K562 (cell line): ENCODE results near the gene ELMO3. TPM values are rescaled to one million over a fixed set of nuclear protein-coding genes. Genes with fewer than 3 reads are reported as not detected.

Experiments
- BHLHE40 ChIP-seq: IDR thresholded peaks from 2 replicates; pipeline ENCODE4 v1.6.1; 2011; ENCODE audit warnings: low read length, improper control_type of control experiment
- JUND ChIP-seq, 2 experiments: IDR thresholded peaks; 2 replicates in 1 of 2; 3 replicates in 1 of 2; pipeline ENCODE4 v1.6.1; 2011; ENCODE audit warnings: borderline replicate concordance in 2 of 2, low read depth in 2 of 2, low read length in 2 of 2, improper control_type of control experiment in 1 of 2, missing biosample characterization in 1 of 2, missing genetic modification characterization in 1 of 2, missing genetic modification reagents in 1 of 2
- SP1 ChIP-seq: sonication (generic); formaldehyde crosslinking; IDR thresholded peaks from 2 replicates; pipeline ENCODE4 v1.8.1; 2022; ENCODE audit warnings: mild to moderate bottlenecking, missing genetic modification reagents
- SRF ChIP-seq, 2 experiments: fragments of 250-450, 450-650 bp in 1 of 2; sonication (Bioruptor Pico) in 1 of 2; sonication (generic) in 1 of 2; formaldehyde crosslinking; IDR thresholded peaks; 2 replicates each; pipeline versions ENCODE4 v1.5.0 to v1.5.1; 2020 to 2022; ENCODE audit warnings: mild to moderate bottlenecking in 1 of 2, missing genetic modification reagents in 1 of 2
- TCFL5 ChIP-seq: fragments of 250-450 bp; sonication (Bioruptor Pico); conservative IDR thresholded peaks from 2 replicates; pipeline ENCODE4 v1.6.1; 2021; ENCODE audit warnings: mild to moderate bottlenecking, moderate library complexity, matching md5 sums
- TEAD1 ChIP-seq, 2 experiments: fragments of 450-650 bp in 1 of 2; sonication (generic) in 1 of 2; formaldehyde crosslinking; IDR thresholded peaks; 2 replicates each; pipeline versions ENCODE4 v1.4.0 to v1.8.0; 2020 to 2022; ENCODE audit warnings: mild to moderate bottlenecking in 2 of 2, missing genetic modification reagents in 1 of 2
- polyA plus RNA-seq, 8 experiments: library from polyadenylated mRNA; depleted of rRNA in 4 of 8; stranded (reverse) in 5 of 8; unstranded in 3 of 8; fragments of >200 nt; fragmentation: Nextera tagmentation in 2 of 8; fragmentation: Illumina TruSeq in 1 of 8; extraction: Ambion mirVana in 2 of 8; extraction: Trizol in 1 of 8; gene quantifications; 2 replicates each; pipeline versions ENCODE4 v1.2.1 to v1.2.3, GENCODE V29; 2011 to 2014; ENCODE audit warnings: inconsistent platforms in 1 of 8, missing spikeins in 1 of 8
- total RNA-seq, 7 experiments: library from RNA; depleted of rRNA in 6 of 7; stranded (reverse); fragments of >200 nt in 6 of 7; fragmentation: Illumina TruSeq in 2 of 7; extraction: Trizol in 2 of 7; gene quantifications; 2 replicates each; pipeline versions ENCODE4 v1.2.1 to v1.2.3, GENCODE V29; 2011 to 2021; ENCODE audit warnings: low replicate concordance in 1 of 7
- TF ChIP-seq, protein P1 (sequence below): sonication (generic); formaldehyde crosslinking; IDR thresholded peaks from 2 replicates; pipeline ENCODE4 v1.8.1; 2023; ENCODE audit warnings: mild to moderate bottlenecking, missing genetic modification reagents
- TF ChIP-seq, protein P2 (sequence below), 2 experiments: fragments of 450-650 bp in 1 of 2; sonication (generic) in 1 of 2; formaldehyde crosslinking in 1 of 2; IDR thresholded peaks; 2 replicates each; pipeline versions ENCODE4 v1.7.1 to v1.9.0; 2016 to 2022; ENCODE audit warnings: inconsistent platforms in 1 of 2, mild to moderate bottlenecking in 1 of 2, missing genetic modification reagents in 1 of 2

ELMO3 gene
- total and polyA plus RNA-seq, 9 of the 15 experiments (the other 6 are each of a cell fraction or from before 2014, with no cell fraction given), result 0.04 to 5.1 (median 1.5) TPM

DNA sequence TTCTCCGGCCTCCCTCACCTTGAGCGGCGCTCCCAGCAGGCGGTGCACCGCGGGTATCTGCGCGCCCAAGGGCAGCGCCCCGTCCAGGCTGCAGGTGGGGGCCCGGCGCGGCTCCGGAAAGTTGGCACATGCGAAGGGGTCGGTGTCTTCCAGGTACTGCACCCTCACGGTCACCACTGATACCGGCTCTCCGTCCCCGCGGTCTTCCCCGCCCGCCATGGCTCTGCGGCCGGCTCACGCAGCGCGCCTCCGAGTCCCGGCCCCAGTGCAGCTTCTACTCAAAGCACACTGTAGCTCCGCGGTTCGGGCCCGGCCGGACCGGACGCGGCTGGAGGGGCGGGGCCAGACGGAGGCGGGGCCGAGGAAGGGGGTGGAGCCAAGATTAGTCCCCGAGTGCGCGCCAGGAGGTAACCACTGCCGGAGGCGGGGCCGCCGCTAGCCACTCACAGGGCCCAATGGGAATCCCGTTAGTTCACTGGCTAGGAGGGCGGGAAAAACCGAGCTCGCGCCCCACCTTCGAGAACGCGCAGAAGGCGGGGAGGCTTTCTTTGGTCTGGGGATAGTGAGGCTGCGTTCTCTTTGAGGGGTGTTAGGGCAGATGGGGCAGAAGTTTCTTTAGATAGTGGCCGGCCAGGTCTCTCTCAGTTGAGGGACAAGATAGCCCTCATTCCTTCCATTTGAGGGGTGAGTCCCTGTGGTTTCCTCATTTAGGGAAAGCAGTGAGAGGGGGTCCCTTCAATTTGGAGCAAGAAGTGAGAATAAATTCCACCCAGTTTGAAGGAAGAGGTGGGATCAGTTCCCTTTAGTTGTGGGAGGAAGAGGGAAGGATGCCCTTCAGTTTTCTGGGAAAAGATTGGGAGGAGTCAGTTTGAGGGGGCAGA, 48.5 kb downstream of the ELMO3 start, which contains the start of gene FHOD1 (continued):
- TF ChIP-seq, protein P1, sequence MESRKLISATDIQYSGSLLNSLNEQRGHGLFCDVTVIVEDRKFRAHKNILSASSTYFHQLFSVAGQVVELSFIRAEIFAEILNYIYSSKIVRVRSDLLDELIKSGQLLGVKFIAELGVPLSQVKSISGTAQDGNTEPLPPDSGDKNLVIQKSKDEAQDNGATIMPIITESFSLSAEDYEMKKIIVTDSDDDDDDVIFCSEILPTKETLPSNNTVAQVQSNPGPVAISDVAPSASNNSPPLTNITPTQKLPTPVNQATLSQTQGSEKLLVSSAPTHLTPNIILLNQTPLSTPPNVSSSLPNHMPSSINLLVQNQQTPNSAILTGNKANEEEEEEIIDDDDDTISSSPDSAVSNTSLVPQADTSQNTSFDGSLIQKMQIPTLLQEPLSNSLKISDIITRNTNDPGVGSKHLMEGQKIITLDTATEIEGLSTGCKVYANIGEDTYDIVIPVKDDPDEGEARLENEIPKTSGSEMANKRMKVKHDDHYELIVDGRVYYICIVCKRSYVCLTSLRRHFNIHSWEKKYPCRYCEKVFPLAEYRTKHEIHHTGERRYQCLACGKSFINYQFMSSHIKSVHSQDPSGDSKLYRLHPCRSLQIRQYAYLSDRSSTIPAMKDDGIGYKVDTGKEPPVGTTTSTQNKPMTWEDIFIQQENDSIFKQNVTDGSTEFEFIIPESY, result peak; percentile 39; the same call in 1 of the 2 replicates
- TF ChIP-seq, protein P2, sequence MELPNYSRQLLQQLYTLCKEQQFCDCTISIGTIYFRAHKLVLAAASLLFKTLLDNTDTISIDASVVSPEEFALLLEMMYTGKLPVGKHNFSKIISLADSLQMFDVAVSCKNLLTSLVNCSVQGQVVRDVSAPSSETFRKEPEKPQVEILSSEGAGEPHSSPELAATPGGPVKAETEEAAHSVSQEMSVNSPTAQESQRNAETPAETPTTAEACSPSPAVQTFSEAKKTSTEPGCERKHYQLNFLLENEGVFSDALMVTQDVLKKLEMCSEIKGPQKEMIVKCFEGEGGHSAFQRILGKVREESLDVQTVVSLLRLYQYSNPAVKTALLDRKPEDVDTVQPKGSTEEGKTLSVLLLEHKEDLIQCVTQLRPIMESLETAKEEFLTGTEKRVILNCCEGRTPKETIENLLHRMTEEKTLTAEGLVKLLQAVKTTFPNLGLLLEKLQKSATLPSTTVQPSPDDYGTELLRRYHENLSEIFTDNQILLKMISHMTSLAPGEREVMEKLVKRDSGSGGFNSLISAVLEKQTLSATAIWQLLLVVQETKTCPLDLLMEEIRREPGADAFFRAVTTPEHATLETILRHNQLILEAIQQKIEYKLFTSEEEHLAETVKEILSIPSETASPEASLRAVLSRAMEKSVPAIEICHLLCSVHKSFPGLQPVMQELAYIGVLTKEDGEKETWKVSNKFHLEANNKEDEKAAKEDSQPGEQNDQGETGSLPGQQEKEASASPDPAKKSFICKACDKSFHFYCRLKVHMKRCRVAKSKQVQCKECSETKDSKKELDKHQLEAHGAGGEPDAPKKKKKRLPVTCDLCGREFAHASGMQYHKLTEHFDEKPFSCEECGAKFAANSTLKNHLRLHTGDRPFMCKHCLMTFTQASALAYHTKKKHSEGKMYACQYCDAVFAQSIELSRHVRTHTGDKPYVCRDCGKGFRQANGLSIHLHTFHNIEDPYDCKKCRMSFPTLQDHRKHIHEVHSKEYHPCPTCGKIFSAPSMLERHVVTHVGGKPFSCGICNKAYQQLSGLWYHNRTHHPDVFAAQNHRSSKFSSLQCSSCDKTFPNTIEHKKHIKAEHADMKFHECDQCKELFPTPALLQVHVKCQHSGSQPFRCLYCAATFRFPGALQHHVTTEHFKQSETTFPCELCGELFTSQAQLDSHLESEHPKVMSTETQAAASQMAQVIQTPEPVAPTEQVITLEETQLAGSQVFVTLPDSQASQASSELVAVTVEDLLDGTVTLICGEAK (IDR thresholded peaks at IDR 0.05), result 0 out of 2 replicates have a peak, but pooled peaks have one; percentile 12
- TF ChIP-seq, protein P2 (CRISPR knock-in tag; IDR thresholded peaks at IDR 0.05), result 0 out of 2 replicates have a peak, but pooled peaks have one; percentile 9
- TF ChIP-seq SP1 (CRISPR knock-in tag) (peak; percentile 84), SRF (CRISPR knock-in tag; IDR thresholded peaks at IDR 0.05) (peak in 1 of 2 experiments; percentile 45; a peak in 1 of 4 replicates), BHLHE40 (no peak), TCFL5 (CRISPR knock-in tag) (no peak), TEAD1 (CRISPR knock-in tag; IDR thresholded peaks at IDR 0.05) (peak in 1 of 2 experiments; percentile 48; a peak in 1 of 4 replicates), JUND (IDR thresholded peaks at IDR 0.05; ENCODE audit: borderline replicate concordance, low read depth, low read length) (no peak), JUND (tag; IDR thresholded peaks at IDR 0.05; ENCODE audit: borderline replicate concordance, low read depth, low read length) (no peak; the same call in 2 of the 3 replicates)
